GM12878 (cell line): Measurements from ENCODE around the gene ERC2.

Experiments used
- CREB1 ChIP-seq: IDR thresholded peaks from 2 replicates; pipeline ENCODE4 v1.6.1; 2012; ENCODE audit warnings: low read depth, mild to moderate bottlenecking, inconsistent platforms
- EP300 ChIP-seq, 2 experiments: fragments of 150-350 bp in 1 of 2; IDR thresholded peaks; 2 replicates each; pipeline ENCODE4 v1.6.1; 2011 to 2012; ENCODE audit warnings: low read depth in 2 of 2, low read length in 2 of 2, borderline replicate concordance in 1 of 2, improper control_type of control experiment in 1 of 2, inconsistent platforms in 1 of 2; ENCODE audit not compliant: control insufficient read depth in 1 of 2
- HCFC1 ChIP-seq: fragments of 150-350 bp; IDR thresholded peaks from 2 replicates; pipeline ENCODE4 v1.6.1; 2014; ENCODE audit warnings: low read length
- IKZF1 ChIP-seq: fragments of 450-650 bp; conservative IDR thresholded peaks from 2 replicates; pipeline ENCODE4 v1.6.1; 2017; ENCODE audit warnings: antibody characterized with exemption, mild to moderate bottlenecking
- JUNB ChIP-seq: IDR thresholded peaks from 2 replicates; pipeline ENCODE4 v1.6.1; 2016; ENCODE audit warnings: antibody characterized with exemption, mild to moderate bottlenecking
- MXI1 ChIP-seq: fragments of 150-350 bp; IDR thresholded peaks from 2 replicates; pipeline ENCODE4 v1.6.1; 2011; ENCODE audit warnings: low read depth, mild to moderate bottlenecking, inconsistent platforms, low read length, improper control_type of control experiment
- POLR2A ChIP-seq: IDR thresholded peaks from 2 replicates; pipeline ENCODE4 v1.6.1; 2011; ENCODE audit warnings: low read depth, mild to moderate bottlenecking, low read length
- POLR2AphosphoS5 ChIP-seq: IDR thresholded peaks from 2 replicates; pipeline ENCODE4 v1.6.1; 2011; ENCODE audit warnings: mild to moderate bottlenecking, low read length, inconsistent platforms
- SMC3 ChIP-seq: IDR thresholded peaks from 2 replicates; pipeline ENCODE4 v1.6.1; 2011; ENCODE audit warnings: low read length, improper control_type of control experiment, borderline replicate concordance
- SUPT20H ChIP-seq: IDR thresholded peaks from 2 replicates; pipeline ENCODE4 v1.6.1; 2011; ENCODE audit warnings: low read depth, mild to moderate bottlenecking, low read length, moderate library complexity, borderline replicate concordance; ENCODE audit not compliant: control insufficient read depth
- TF ChIP-seq, protein P1 (sequence below): IDR thresholded peaks from 2 replicates; pipeline ENCODE4 v1.6.1; 2012; ENCODE audit warnings: mild to moderate bottlenecking, low read depth, low read length
- TF ChIP-seq, protein P2 (sequence below), 3 experiments: IDR thresholded peaks in 2 of 3; conservative IDR thresholded peaks in 1 of 3; 2 replicates each; pipeline ENCODE4 v1.5.1; 2011; ENCODE audit warnings: low read depth in 3 of 3, low read length in 3 of 3, mild to moderate bottlenecking in 3 of 3, control low read depth in 2 of 3, moderate library complexity in 2 of 3, inconsistent platforms in 1 of 3, mixed read lengths in 1 of 3; ENCODE audit not compliant: control insufficient read depth in 2 of 3, insufficient read depth in 1 of 3; ENCODE audit errors: extremely low read depth in 1 of 3

DNA sequence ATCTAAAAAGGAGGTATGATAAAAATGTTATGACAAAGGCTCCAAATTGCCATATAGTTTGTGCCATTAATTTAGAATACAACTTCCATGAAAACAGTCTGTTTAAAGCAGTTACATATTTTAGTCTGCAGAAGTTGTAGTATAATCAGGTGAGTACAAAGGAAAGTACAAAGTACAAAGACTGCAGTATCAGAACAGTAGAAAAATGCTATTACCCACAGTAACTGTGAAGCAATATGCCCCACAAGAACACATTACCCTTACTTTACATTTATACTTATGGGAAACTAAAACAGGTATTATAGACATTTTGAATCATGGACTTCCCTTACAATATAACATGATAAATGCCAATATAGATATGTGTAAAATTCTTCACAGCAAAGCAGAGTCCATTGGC is 398.5 kb downstream of the ERC2 start:
- TF ChIP-seq IKZF1 (no peak), POLR2A (no peak), CREB1 (no peak), MXI1 (no peak), JUNB (no peak), POLR2AphosphoS5 (no peak), SMC3 (no peak), EP300 (IDR thresholded peaks at IDR 0.05; ENCODE audit: borderline replicate concordance in 1 of 2, control insufficient read depth in 1 of 2, low read depth in 2 of 2, low read length in 2 of 2) (no peak), HCFC1 (no peak), SUPT20H (no peak)
- TF ChIP-seq, protein P1, sequence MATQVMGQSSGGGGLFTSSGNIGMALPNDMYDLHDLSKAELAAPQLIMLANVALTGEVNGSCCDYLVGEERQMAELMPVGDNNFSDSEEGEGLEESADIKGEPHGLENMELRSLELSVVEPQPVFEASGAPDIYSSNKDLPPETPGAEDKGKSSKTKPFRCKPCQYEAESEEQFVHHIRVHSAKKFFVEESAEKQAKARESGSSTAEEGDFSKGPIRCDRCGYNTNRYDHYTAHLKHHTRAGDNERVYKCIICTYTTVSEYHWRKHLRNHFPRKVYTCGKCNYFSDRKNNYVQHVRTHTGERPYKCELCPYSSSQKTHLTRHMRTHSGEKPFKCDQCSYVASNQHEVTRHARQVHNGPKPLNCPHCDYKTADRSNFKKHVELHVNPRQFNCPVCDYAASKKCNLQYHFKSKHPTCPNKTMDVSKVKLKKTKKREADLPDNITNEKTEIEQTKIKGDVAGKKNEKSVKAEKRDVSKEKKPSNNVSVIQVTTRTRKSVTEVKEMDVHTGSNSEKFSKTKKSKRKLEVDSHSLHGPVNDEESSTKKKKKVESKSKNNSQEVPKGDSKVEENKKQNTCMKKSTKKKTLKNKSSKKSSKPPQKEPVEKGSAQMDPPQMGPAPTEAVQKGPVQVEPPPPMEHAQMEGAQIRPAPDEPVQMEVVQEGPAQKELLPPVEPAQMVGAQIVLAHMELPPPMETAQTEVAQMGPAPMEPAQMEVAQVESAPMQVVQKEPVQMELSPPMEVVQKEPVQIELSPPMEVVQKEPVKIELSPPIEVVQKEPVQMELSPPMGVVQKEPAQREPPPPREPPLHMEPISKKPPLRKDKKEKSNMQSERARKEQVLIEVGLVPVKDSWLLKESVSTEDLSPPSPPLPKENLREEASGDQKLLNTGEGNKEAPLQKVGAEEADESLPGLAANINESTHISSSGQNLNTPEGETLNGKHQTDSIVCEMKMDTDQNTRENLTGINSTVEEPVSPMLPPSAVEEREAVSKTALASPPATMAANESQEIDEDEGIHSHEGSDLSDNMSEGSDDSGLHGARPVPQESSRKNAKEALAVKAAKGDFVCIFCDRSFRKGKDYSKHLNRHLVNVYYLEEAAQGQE, result no peak
- TF ChIP-seq, protein P2, sequence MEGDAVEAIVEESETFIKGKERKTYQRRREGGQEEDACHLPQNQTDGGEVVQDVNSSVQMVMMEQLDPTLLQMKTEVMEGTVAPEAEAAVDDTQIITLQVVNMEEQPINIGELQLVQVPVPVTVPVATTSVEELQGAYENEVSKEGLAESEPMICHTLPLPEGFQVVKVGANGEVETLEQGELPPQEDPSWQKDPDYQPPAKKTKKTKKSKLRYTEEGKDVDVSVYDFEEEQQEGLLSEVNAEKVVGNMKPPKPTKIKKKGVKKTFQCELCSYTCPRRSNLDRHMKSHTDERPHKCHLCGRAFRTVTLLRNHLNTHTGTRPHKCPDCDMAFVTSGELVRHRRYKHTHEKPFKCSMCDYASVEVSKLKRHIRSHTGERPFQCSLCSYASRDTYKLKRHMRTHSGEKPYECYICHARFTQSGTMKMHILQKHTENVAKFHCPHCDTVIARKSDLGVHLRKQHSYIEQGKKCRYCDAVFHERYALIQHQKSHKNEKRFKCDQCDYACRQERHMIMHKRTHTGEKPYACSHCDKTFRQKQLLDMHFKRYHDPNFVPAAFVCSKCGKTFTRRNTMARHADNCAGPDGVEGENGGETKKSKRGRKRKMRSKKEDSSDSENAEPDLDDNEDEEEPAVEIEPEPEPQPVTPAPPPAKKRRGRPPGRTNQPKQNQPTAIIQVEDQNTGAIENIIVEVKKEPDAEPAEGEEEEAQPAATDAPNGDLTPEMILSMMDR (IDR thresholded peaks at IDR 0.05 in 2 of 3, conservative IDR thresholded peaks at IDR 0.05 in 1 of 3; ENCODE audit: control insufficient read depth in 2 of 3, extremely low read depth in 1 of 3, insufficient read depth in 1 of 3, low read depth in 3 of 3, low read length in 3 of 3), result no peak
